Measurements from ENCODE around the gene ACOT7. TPM values are rescaled to one million over a fixed set of nuclear protein-coding genes. Genes with fewer than 3 reads are reported as not detected.

ACOT7 gene
- total RNA-seq, 1 donor from 2014 or later: 23.1 TPM

DNA sequence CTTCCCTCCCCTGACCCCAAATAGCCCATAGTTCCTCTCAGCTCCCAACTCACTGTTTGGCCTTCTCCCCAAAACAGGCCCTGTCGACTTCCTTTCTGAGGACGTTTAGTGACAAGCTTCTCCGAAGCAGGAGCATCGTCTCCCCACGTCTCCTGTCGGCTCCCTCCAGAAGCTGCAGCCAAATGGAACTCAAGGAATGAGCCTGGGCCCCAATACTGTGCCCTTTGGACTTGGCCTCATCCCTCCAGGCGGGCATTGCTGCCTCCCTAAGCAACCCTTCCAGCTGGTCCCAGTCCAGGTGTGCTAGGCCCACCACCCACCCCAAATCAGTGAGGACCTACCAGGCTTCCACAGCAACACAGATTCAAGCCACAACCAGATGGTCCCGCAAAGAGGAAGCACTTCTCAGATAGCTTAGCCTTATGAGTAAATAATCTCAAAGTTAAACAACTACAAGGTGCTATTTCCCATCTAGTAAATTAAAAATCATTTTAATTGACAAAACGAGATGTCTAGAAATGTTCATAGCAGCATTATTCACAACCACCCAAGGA is 33.0 kb downstream of the ACOT7 start:
- DNase-seq (ENCODE audit: low read depth): no peak

- no peak for DNase-seq (ENCODE audit: low read depth)
Observed at GRCh38 chr1:6360117-6360496, 33.5 kb downstream of the ACOT7 start.

DNA sequence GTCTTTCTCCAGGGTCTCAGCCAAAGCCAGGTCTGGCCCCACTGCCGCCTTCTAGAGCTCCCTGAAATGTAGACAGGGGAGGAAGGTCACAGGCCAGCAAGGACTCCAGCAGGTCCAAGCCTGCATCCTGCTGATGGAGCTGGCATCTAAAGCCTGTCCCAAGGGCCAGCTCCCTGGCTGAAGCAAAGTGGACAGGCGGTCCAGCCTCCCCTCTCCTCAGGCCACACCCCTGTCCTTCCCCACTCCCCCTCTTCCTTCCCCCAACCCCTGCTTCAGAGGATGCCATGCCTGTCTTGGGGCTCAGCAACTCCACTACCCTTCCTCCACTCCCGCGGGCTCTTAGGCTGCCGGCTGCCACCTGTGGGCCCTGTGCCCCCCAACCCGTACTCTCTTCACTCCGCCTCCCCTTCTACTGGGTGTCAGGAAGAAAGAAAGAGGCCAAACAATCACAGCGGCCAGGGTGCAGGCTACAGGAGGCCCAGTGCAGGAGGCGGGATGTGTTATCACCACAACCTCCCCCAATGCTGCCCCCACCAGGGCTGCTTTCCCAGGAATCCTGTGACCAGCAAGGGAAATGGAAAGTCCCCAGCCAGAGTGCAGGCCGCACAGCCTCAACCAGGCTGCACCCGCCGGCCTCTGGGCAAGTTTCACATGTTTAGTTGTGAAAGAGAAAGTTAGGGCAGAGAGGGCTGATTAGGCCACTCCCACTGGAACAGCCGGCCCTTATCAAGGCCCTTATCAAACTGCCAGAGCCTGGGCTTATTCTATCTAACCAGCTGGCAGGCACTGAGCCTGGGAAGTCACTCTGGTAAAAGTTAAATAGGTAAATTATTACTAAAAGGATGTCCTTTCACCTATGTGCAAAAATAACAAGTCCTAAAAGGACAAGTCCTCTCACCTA is 34.1 kb downstream of the ACOT7 start:
- peak; percentile 81 for DNase-seq (ENCODE audit: low read depth)

- DNase-seq (ENCODE audit: low read depth): peak; percentile 84
Observed at GRCh38 chr1:6358757-6359201, 34.8 kb downstream of the ACOT7 start.

- peak; percentile 69 for DNase-seq (ENCODE audit: low read depth)
Observed at GRCh38 chr1:6358144-6358624, 35.4 kb downstream of the ACOT7 start.

DNA sequence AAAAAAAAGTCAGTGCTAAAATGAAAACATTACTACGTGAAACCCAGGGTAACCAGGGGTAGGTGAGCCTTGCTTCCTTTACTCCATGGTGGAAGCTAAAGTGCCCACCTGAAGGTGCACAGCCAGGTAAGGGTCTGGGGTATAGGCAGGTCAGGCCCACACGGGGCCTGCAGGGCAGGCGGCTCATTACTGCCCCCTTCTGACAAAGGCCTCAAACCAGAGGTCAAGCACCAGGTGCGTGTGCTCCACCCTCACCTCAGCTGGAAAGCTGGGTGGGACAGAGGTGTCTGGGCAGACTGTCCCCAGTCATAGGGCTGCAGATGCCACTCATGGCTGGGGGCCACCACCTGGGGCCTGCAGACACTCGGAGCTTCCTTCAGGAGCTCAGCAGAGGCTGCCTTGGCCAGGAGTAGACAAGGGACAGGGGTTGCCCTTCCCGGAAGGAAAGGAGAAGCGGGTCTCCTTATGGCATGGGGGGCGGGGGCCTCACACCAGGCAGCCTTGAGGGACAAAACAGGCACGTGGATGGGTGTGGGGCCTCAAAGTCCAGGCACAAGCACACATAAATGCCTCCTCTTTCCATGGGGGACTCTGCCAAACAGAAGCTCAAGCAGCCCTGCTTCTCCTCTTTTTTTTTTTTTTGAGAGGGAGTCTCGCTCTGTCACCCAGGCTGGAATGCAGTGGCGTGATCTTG is 36.2 kb downstream of the ACOT7 start:
- no peak for DNase-seq (ENCODE audit: low read depth)

DNA sequence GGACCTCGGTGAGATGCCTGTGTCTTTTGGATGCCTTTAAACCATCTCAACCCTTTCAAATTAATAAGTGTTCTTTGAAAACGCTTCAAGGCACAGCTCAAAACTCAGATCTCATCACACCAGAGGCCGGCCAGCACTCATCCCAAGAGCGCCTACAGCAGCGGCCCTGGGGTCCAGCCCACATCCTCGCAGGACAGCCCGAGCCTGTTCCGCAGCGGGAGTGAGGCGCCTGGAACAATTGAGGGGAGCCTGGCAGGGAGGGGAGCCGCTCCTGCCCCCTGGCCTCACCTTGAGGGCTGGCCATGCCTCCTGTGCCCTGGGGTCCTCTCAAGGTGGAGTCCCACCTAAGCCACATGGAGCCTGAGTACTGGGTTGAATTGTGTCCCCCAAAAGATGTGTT is 37.9 kb downstream of the ACOT7 start:
- DNase-seq (ENCODE audit: low read depth): no peak

- no peak for DNase-seq (ENCODE audit: low read depth)
Observed at GRCh38 chr1:6354659-6355317, 38.8 kb downstream of the ACOT7 start.

DNA sequence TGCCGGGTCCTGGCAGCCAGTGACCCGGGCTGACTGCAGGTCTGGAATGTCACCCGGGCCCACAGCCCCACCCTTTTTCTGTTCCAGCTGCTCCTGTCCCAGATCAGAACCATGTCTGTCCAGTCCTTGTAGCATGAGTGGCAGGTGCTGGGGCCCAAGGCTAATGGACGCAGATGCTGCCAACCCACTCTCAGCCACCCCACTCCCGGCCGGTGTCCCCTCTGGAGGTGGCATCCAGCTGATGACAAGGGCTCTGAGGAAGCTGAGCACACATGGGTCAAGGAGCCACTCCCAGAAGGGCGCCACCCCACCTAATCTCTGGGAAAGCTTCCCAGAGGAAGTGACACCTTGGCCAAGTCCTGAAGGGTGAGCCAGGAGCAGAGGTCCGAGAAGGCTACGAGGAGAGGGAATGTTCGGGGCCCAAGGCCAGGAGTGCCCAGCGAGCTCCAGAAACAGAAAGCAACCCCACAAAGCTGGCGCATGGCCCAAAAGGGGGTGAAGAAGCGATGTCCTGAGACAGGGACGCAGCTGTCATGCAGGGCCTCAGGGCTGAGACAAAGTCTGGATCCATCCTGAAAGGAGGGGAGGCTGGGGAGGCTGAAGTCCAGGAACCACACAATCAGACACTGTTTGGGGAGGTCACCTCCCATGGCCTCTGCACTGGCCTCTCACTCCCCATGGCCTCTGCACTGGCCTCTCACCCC is 39.5 kb downstream of the ACOT7 start:
- DNase-seq (ENCODE audit: low read depth): no peak

- DNase-seq (ENCODE audit: low read depth): no peak
Observed at GRCh38 chr1:6353619-6353954, 40.0 kb downstream of the ACOT7 start.

DNA sequence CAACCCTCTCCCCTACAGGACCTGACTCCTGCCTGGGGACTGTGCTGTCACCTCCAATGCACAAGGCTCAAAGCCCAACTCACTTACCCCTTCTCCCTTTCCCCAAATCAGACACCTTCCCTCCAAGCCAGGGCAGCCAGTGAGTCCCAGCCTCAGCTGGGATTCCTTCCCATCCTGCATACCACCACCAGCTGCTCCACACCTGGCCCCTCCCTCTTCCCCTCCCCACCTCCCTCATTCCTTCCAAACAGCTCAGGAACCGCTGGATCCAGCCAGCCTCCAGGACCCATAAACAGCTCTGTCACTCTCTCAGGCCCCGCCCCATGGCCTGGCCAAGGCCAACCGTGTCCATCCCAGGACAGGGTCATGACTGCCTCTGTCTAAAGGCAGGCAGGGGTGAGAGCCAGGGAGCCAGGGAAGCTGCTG is 41.4 kb downstream of the ACOT7 start:
- no peak for DNase-seq (ENCODE audit: low read depth)

DNA sequence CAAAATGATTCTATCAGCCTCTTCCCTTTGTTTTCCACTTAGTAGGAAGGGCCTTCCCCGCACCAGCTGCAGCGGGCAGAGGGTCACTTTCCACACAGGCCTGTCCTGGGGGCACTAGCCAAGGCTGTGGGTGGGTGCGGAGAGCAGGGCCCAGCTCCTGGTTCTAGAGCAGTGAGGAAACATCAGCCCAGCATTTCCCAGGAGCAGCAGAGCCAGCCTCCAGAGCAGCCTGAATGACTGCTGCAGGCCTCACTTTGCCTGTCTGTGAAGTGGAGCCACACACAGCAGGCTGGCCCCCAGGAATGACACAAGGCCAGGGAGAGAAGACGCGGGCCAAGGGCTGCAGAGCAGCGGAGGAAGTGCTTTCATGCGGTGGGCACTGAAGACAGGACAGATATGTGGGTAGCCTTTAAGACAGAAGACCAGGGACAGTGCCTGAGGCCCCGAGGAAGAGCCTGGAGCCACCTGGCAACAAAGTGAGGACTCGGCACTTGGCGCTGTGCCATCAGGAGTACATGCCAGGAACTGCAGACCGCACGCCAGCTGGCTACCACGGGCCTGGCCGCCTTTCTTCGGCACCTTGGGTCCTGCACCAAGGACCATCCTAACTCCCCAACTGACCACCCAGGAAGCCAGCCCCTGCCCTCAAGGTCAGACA is 42.0 kb downstream of the ACOT7 start:
- DNase-seq (ENCODE audit: low read depth): no peak

- DNase-seq (ENCODE audit: low read depth): no peak
Observed at GRCh38 chr1:6350416-6351088, 43.0 kb downstream of the ACOT7 start.

DNA sequence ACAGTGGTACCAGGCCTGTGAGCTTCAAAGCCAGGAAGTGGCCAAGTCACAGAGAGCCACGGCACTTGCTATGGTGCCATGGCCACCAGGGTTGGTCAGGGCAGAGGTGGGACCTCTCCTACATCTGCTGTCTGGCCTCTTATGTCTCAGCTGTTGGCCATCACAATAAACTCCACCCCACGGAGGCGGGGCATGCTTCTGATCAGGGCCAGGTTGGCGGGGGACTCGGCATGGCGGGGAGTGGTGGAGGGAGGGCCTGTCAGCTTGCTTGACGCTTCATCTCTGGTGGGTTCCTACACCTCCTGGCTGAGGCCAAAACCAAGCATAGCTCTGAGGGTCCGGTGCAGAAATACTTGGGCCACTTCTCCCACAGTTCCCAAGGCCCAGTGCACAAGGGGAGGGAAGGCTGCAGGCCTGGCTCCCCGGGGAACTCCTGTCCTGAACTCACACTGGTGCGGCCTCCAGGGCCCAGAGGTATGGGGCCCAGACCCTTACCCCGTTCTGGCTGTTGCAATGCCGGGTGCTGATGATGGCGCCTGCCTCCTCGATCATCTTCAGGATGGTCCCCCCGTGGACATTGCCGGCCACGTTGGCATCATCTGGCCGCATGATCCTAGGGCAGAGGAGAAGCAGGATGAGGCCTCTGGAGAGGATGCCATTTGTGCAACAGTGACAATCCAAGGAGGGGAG is 44.2 kb downstream of the ACOT7 start:
- no peak for DNase-seq (ENCODE audit: low read depth)

DNA sequence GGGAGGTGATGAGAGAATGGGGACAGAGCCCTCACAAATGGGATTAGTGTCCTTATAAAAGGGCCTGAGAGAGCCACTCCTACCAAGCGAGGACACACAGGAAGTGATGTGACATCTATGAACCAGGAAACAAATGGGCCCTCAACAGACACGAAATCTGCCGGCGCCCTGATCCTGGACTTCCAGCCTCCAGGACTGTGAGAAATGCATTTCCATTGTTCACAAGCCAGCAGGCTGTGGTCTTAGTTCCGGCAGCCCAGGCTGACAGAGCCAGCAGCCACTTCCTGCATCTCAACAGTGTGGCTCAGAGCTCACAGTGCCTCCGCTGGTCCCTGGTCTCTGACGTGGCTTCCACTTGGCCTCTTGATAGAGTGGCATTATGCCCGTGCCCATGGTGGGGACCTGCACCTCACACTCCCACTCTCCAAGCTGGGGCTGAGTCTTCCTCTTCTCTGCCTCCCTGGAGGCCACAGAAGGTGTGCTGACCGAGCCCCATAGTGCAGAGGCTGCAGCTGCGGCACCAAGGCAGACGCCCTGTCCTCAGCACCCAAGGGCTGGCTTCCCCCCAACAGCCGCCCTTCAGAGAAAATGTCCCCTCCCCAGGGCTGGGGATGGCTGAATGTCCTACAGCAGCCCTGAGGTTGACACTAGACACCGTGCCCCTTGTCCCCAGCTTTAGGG is 44.9 kb downstream of the ACOT7 start:
- DNase-seq (ENCODE audit: low read depth): peak; percentile 32

GRCh38 chr1:6347641-6348487 is 45.7 kb downstream of the ACOT7 start:
- no peak for DNase-seq (ENCODE audit: low read depth)

DNA sequence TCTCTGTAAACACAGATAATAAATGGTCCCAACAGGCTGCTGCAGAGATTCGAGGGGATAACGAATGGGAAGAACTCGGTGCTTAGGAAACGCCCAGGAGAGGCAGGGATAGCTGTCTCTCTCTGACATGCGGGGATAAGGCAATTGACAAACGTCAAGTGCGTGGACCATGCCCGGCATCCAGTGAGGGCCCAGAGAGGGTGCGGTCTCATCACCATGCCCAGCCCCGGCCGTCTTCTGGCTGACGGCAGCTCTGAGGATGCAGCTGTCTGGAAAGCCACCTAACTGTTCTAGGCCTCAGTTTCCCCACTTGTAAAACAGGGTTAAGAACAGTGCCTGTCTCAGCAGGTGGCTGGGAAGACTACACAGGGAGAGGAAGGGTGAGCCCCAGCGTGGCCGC is 48.1 kb downstream of the ACOT7 start:
- DNase-seq (ENCODE audit: low read depth): no peak

DNA sequence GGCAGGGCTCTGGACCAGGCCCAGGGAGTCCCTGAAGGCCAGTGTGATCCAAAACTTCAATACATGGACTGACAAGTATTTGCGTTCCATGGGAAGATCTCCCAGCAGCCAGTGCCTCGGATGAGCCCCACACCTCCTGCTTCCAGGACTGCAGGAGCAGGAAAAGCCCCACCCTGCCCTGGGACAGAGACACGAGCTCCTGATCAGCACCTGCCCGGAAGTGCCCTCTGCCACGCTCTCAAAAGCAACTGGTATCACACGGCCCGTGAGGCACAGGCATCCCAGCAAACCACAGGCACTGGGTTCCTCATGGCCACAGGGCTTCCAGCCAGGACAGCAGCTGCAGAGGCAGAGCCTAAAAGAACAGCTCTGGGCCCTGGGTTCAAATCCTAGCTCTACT is 48.6 kb downstream of the ACOT7 start:
- DNase-seq (ENCODE audit: low read depth): peak; percentile 36

Measured in renal cortical epithelial cell (primary cell).